ENCODE data around the gene KRT33A.
"Not testable (repeated sequence)": the region's sequence is repeated elsewhere in the genome, so short reads cannot be mapped to it uniquely, and the experiment has no call there.

KRT33A gene

DNA sequence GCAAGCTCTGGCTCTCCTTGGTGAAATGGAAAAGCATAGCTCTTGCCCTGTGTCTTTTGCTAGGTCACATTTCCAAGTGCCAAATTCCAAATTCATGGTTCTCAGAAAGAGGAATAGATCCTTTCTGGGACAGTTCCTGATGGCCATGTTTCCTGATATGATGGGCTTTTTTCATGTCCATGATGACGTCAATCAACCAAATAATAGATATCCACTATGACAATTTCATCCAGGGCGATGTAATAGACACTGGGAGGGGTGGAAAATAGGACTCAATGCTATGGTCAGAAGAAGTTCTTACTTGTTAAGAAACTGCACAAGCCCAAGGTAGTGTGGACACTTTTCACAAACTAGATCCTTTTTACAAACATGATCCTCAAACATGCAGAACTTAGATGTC is 549 bp upstream of the KRT33A start:
- TF ChIP-seq ZNF565 (CRISPR knock-in tag; conservative IDR thresholded peaks at IDR 0.05; ENCODE audit: low read depth), result no peak
- TF ChIP-seq PPARA (CRISPR knock-in tag; IDR thresholded peaks at IDR 0.05; ENCODE audit: borderline replicate concordance), result no peak
- TF ChIP-seq, protein P1, sequence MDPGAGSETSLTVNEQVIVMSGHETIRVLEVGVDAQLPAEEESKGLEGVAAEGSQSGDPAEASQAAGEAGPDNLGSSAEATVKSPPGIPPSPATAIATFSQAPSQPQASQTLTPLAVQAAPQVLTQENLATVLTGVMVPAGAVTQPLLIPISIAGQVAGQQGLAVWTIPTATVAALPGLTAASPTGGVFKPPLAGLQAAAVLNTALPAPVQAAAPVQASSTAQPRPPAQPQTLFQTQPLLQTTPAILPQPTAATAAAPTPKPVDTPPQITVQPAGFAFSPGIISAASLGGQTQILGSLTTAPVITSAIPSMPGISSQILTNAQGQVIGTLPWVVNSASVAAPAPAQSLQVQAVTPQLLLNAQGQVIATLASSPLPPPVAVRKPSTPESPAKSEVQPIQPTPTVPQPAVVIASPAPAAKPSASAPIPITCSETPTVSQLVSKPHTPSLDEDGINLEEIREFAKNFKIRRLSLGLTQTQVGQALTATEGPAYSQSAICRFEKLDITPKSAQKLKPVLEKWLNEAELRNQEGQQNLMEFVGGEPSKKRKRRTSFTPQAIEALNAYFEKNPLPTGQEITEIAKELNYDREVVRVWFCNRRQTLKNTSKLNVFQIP (CRISPR knock-in tag; IDR thresholded peaks at IDR 0.05; ENCODE audit: borderline replicate concordance, low read depth), result no peak
- TF ChIP-seq ARNTL (CRISPR knock-in tag; IDR thresholded peaks at IDR 0.05; ENCODE audit: borderline replicate concordance, low read depth), result no peak
- TF ChIP-seq ESRRG (CRISPR knock-in tag; IDR thresholded peaks at IDR 0.05), result no peak
- TF ChIP-seq BACH2 (CRISPR knock-in tag; IDR thresholded peaks at IDR 0.05; ENCODE audit: borderline replicate concordance), result no peak
- TF ChIP-seq GLIS3 (CRISPR knock-in tag; IDR thresholded peaks at IDR 0.05), result no peak
- no peak for TF ChIP-seq PATZ1 (CRISPR knock-in tag; IDR thresholded peaks at IDR 0.05; ENCODE audit: borderline replicate concordance)
- TF ChIP-seq ZNF70 (CRISPR knock-in tag; IDR thresholded peaks at IDR 0.05), result no peak
- TF ChIP-seq ZNF8 (CRISPR knock-in tag; IDR thresholded peaks at IDR 0.05), result no peak
- TF ChIP-seq CSDC2 (CRISPR knock-in tag; IDR thresholded peaks at IDR 0.05), result no peak
- ATAC-seq, result no peak

GRCh38 chr17:41347869-41348760 is 2.5 kb downstream of the KRT33A start:
- ATAC-seq, result no peak
- TF ChIP-seq ZFP30 (CRISPR knock-in tag; IDR thresholded peaks at IDR 0.05) (no peak), ZNF70 (CRISPR knock-in tag; IDR thresholded peaks at IDR 0.05) (no peak), RARB (CRISPR knock-in tag; IDR thresholded peaks at IDR 0.05) (no peak), SNAI2 (CRISPR knock-in tag; IDR thresholded peaks at IDR 0.05) (no peak), CSRNP3 (CRISPR knock-in tag; IDR thresholded peaks at IDR 0.05) (no peak), ARNTL (CRISPR knock-in tag; IDR thresholded peaks at IDR 0.05; ENCODE audit: borderline replicate concordance, low read depth) (no peak), OSR1 (CRISPR knock-in tag; IDR thresholded peaks at IDR 0.05) (no peak), ZFP3 (CRISPR knock-in tag; IDR thresholded peaks at IDR 0.05) (no peak), ISL1 (CRISPR knock-in tag; IDR thresholded peaks at IDR 0.05) (no peak), ESRRG (CRISPR knock-in tag; IDR thresholded peaks at IDR 0.05) (no peak), TOX (CRISPR knock-in tag; IDR thresholded peaks at IDR 0.05; ENCODE audit: borderline replicate concordance) (no peak), CREB5 (CRISPR knock-in tag; IDR thresholded peaks at IDR 0.05; ENCODE audit: low read depth) (no peak), CSDC2 (CRISPR knock-in tag; IDR thresholded peaks at IDR 0.05) (no peak), ZNF8 (CRISPR knock-in tag; IDR thresholded peaks at IDR 0.05) (no peak), BACH2 (CRISPR knock-in tag; IDR thresholded peaks at IDR 0.05; ENCODE audit: borderline replicate concordance) (no peak), GLIS3 (CRISPR knock-in tag; IDR thresholded peaks at IDR 0.05) (no peak)
- TF ChIP-seq, protein P2, sequence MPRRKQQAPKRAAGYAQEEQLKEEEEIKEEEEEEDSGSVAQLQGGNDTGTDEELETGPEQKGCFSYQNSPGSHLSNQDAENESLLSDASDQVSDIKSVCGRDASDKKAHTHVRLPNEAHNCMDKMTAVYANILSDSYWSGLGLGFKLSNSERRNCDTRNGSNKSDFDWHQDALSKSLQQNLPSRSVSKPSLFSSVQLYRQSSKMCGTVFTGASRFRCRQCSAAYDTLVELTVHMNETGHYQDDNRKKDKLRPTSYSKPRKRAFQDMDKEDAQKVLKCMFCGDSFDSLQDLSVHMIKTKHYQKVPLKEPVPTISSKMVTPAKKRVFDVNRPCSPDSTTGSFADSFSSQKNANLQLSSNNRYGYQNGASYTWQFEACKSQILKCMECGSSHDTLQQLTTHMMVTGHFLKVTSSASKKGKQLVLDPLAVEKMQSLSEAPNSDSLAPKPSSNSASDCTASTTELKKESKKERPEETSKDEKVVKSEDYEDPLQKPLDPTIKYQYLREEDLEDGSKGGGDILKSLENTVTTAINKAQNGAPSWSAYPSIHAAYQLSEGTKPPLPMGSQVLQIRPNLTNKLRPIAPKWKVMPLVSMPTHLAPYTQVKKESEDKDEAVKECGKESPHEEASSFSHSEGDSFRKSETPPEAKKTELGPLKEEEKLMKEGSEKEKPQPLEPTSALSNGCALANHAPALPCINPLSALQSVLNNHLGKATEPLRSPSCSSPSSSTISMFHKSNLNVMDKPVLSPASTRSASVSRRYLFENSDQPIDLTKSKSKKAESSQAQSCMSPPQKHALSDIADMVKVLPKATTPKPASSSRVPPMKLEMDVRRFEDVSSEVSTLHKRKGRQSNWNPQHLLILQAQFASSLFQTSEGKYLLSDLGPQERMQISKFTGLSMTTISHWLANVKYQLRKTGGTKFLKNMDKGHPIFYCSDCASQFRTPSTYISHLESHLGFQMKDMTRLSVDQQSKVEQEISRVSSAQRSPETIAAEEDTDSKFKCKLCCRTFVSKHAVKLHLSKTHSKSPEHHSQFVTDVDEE (CRISPR knock-in tag; IDR thresholded peaks at IDR 0.05), result no peak
- TF ChIP-seq, protein P1 (CRISPR knock-in tag; IDR thresholded peaks at IDR 0.05; ENCODE audit: borderline replicate concordance, low read depth), result no peak

DNA sequence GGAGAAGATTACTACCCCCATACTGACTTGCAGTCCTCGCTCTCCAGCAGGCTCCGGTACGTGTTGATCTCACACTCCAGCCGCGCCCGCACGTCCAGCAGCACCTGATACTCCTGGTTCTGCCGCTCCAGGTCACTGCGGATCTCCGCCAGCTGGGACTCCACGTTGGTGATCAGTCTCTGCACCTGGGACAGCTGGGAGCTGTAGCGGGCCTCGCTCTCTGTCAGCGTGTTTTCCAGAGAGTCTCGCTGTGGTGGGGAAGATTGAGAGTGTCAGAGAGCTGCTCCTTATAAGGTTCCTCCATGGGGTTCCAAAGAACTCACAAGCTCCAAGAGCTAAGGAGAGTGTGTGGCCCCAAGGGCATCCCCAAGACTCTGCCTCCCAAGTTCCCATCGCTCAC is 4.2 kb downstream of the KRT33A start:
- ATAC-seq, result not testable (repeated sequence)

Measured in SK-N-SH treated with all-trans-retinoic acid at 6 μM for 48 hours (cell line).